HEK293 (cell line): ENCODE data around the gene SEC11A.

Experiments
- BCL11A ChIP-seq: fragments of 450-650 bp; formaldehyde crosslinking; IDR thresholded peaks from 2 replicates; pipeline ENCODE4 v1.5.1; 2016; ENCODE audit warnings: low read depth, missing biosample characterization, missing genetic modification characterization
- KLF1 ChIP-seq: fragments of 450-650 bp; formaldehyde crosslinking; IDR thresholded peaks from 2 replicates; pipeline ENCODE4 v1.5.1; 2016; ENCODE audit warnings: missing biosample characterization, missing genetic modification characterization
- SETDB1 ChIP-seq: IDR thresholded peaks from one replicate; pipeline ENCODE4 v1.6.1; 2017; ENCODE audit warnings: mild to moderate bottlenecking, low read length, moderate library complexity, mixed read lengths; ENCODE audit not compliant: insufficient read length
- SP2 ChIP-seq: fragments of 450-650 bp; formaldehyde crosslinking; IDR thresholded peaks from 2 replicates; pipeline ENCODE4 v1.5.1; 2016; ENCODE audit warnings: missing biosample characterization, missing genetic modification characterization
- SP3 ChIP-seq: fragments of 450-650 bp; formaldehyde crosslinking; IDR thresholded peaks from 2 replicates; pipeline ENCODE4 v1.5.1; 2016; ENCODE audit warnings: missing biosample characterization, missing genetic modification characterization
- SP7 ChIP-seq: fragments of 450-650 bp; formaldehyde crosslinking; IDR thresholded peaks from 2 replicates; pipeline ENCODE4 v1.5.1; 2016; ENCODE audit warnings: missing biosample characterization, missing genetic modification characterization
- YY1 ChIP-seq: fragments of 450-650 bp; formaldehyde crosslinking; IDR thresholded peaks from 2 replicates; pipeline ENCODE4 v1.5.1; 2018; ENCODE audit warnings: missing biosample characterization, missing genetic modification characterization
- ZBTB48 ChIP-seq: fragments of 450-650 bp; formaldehyde crosslinking; IDR thresholded peaks from 2 replicates; pipeline ENCODE4 v1.5.1; 2016; ENCODE audit warnings: missing biosample characterization, missing genetic modification characterization
- ZNF146 ChIP-seq: fragments of 450-650 bp; formaldehyde crosslinking; IDR thresholded peaks from 2 replicates; pipeline ENCODE4 v1.5.1; 2016; ENCODE audit warnings: missing biosample characterization, missing genetic modification characterization
- ZNF16 ChIP-seq: fragments of 450-650 bp; formaldehyde crosslinking; IDR thresholded peaks from 2 replicates; pipeline ENCODE4 v1.5.1; 2016; ENCODE audit warnings: low read depth, missing biosample characterization, missing genetic modification characterization
- ZNF169 ChIP-seq: fragments of 450-650 bp; formaldehyde crosslinking; IDR thresholded peaks from 2 replicates; pipeline ENCODE4 v1.5.1; 2016; ENCODE audit warnings: missing biosample characterization, missing genetic modification characterization
- ZNF23 ChIP-seq: fragments of 450-650 bp; formaldehyde crosslinking; IDR thresholded peaks from 2 replicates; pipeline ENCODE4 v1.5.1; 2016; ENCODE audit warnings: missing biosample characterization, missing genetic modification characterization, borderline replicate concordance
- ZNF391 ChIP-seq: fragments of 450-650 bp; formaldehyde crosslinking; IDR thresholded peaks from 2 replicates; pipeline ENCODE4 v1.5.1; 2016; ENCODE audit warnings: low read depth, missing biosample characterization, missing genetic modification characterization, borderline replicate concordance
- ZNF501 ChIP-seq: fragments of 450-650 bp; formaldehyde crosslinking; IDR thresholded peaks from 2 replicates; pipeline ENCODE4 v1.5.1; 2016; ENCODE audit warnings: missing biosample characterization, missing genetic modification characterization
- ZNF544 ChIP-seq: fragments of 450-650 bp; formaldehyde crosslinking; IDR thresholded peaks from 2 replicates; pipeline ENCODE4 v1.5.0; 2017; ENCODE audit warnings: missing biosample characterization, missing genetic modification characterization
- ZNF548 ChIP-seq: fragments of 450-650 bp; formaldehyde crosslinking; IDR thresholded peaks from 2 replicates; pipeline ENCODE4 v1.5.1; 2016; ENCODE audit warnings: missing biosample characterization, missing genetic modification characterization
- ZNF558 ChIP-seq: fragments of 450-650 bp; formaldehyde crosslinking; IDR thresholded peaks from 2 replicates; pipeline ENCODE4 v1.5.1; 2016; ENCODE audit warnings: missing biosample characterization, missing genetic modification characterization
- ZNF610 ChIP-seq: fragments of 450-650 bp; formaldehyde crosslinking; IDR thresholded peaks from 2 replicates; pipeline ENCODE4 v1.5.1; 2016; ENCODE audit warnings: missing biosample characterization, missing genetic modification characterization, borderline replicate concordance
- ZNF629 ChIP-seq: fragments of 450-650 bp; formaldehyde crosslinking; IDR thresholded peaks from 2 replicates; pipeline ENCODE4 v1.5.1; 2017; ENCODE audit warnings: missing biosample characterization, missing genetic modification characterization
- ZNF791 ChIP-seq: fragments of 450-650 bp; formaldehyde crosslinking; IDR thresholded peaks from 2 replicates; pipeline ENCODE4 v1.5.1; 2016; ENCODE audit warnings: missing biosample characterization, missing genetic modification characterization
- ZNF843 ChIP-seq: fragments of 450-650 bp; formaldehyde crosslinking; IDR thresholded peaks from 2 replicates; pipeline ENCODE4 v1.5.1; 2016; ENCODE audit warnings: missing biosample characterization, missing genetic modification characterization
- ZSCAN30 ChIP-seq: fragments of 450-650 bp; IDR thresholded peaks from 2 replicates; pipeline ENCODE4 v1.5.1; 2018; ENCODE audit warnings: missing biosample characterization, mild to moderate bottlenecking, missing genetic modification characterization, moderate library complexity
- TF ChIP-seq, protein P1 (sequence below): fragments of 450-650 bp; formaldehyde crosslinking; IDR thresholded peaks from 2 replicates; pipeline ENCODE4 v1.5.1; 2016; ENCODE audit warnings: missing biosample characterization, missing genetic modification characterization
- TF ChIP-seq, protein P2 (sequence below): fragments of 450-650 bp; formaldehyde crosslinking; IDR thresholded peaks from 2 replicates; pipeline ENCODE4 v1.5.1; 2016; ENCODE audit warnings: missing biosample characterization, missing genetic modification characterization
- TF ChIP-seq, protein P3 (sequence below): fragments of 450-650 bp; IDR thresholded peaks from 2 replicates; pipeline ENCODE4 v1.5.1; 2018; ENCODE audit warnings: missing biosample characterization, mild to moderate bottlenecking, missing genetic modification characterization
- TF ChIP-seq, protein P4 (sequence below): fragments of 450-650 bp; IDR thresholded peaks from 2 replicates; pipeline ENCODE4 v1.5.1; 2018; ENCODE audit warnings: missing biosample characterization, missing genetic modification characterization
- TF ChIP-seq, protein P5 (sequence below): fragments of 450-650 bp; formaldehyde crosslinking; IDR thresholded peaks from 2 replicates; pipeline ENCODE4 v1.5.1; 2016; ENCODE audit warnings: missing biosample characterization, missing genetic modification characterization
- TF ChIP-seq, protein P6 (sequence below): fragments of 450-650 bp; formaldehyde crosslinking; conservative IDR thresholded peaks from 2 replicates; pipeline ENCODE4 v1.5.1; 2016; ENCODE audit warnings: low read depth, missing biosample characterization, missing genetic modification characterization
- TF ChIP-seq, protein P7 (sequence below): fragments of 450-650 bp; formaldehyde crosslinking; IDR thresholded peaks from 2 replicates; pipeline ENCODE4 v1.5.1; 2016; ENCODE audit warnings: missing biosample characterization, missing genetic modification characterization

SEC11A gene

DNA sequence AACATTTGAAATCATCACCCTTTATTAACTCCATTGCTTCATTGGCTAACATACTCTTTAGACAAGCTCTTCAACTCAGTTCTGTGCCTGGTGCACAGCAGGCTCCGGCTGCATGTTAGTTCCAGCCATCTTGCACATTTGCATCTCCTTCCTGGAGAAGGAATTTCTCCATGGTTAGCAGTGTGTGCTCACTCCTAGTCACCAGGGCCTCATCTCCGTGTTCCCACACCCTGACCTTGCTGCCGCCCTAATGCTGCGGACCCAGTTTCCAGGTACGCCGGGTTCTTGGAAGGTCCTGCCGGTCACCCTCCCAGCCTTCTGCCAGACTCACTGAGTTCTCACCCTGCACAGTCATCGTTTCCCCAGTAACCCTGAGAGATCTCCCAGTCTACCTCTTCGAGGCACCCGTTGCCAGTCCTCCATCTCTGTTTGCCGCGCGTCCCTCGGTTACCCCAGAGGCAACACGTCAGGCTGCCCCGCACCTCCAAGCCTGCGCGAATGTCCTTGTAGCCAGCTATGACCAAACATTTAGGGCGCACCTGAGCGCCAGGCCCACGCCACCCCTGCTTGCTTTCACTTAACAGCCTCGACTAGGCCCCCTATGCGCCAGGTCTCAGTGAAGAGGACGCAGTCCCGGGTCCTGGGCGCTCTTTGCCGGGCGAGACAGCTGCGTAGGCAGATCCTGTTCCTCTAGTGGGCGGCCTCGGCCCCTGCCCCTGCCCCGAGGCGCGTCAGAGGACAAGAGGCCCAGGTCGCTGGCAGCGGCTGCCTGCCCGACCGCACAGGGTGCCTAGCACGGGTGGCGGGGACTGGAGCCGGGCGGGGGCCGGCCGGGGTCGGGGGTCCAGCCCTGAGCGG is 31.7 kb upstream of the SEC11A start (continued):
- TF ChIP-seq, protein P1, sequence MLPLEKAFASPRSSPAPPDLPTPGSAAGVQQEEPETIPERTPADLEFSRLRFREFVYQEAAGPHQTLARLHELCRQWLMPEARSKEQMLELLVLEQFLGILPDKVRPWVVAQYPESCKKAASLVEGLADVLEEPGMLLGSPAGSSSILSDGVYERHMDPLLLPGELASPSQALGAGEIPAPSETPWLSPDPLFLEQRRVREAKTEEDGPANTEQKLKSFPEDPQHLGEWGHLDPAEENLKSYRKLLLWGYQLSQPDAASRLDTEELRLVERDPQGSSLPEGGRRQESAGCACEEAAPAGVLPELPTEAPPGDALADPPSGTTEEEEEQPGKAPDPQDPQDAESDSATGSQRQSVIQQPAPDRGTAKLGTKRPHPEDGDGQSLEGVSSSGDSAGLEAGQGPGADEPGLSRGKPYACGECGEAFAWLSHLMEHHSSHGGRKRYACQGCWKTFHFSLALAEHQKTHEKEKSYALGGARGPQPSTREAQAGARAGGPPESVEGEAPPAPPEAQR = no peak
- TF ChIP-seq SP2 (no peak), ZNF843 (0 out of 2 replicates have a peak, but pooled peaks have one; percentile 20), ZNF791 (no peak), ZNF501 (tag by site-specific recombination) (peak; percentile 85), SETDB1 (no peak), BCL11A (peak; percentile 84; the same call in 1 of the 2 replicates), ZNF391 (tag by site-specific recombination) (peak; percentile 71; the same call in 1 of the 2 replicates), ZBTB48 (tag by site-specific recombination) (peak; percentile 71; the same call in 1 of the 2 replicates), YY1 (no peak), ZSCAN30 (tag by site-specific recombination) (peak; percentile 73), SP3 (tag by site-specific recombination) (0 out of 2 replicates have a peak, but pooled peaks have one; percentile 29), ZNF23 (tag by site-specific recombination) (no peak), ZNF146 (tag by site-specific recombination) (no peak), ZNF610 (tag by site-specific recombination) (no peak; the same call in 1 of the 2 replicates), ZNF558 (tag by site-specific recombination) (no peak), SP7 (tag by site-specific recombination) (peak; percentile 50), ZNF16 (tag by site-specific recombination) (no peak), ZNF548 (tag by site-specific recombination) (no peak), KLF1 (tag by site-specific recombination) (peak; percentile 30; the same call in 1 of the 2 replicates), ZNF544 (no peak), ZNF629 (tag by site-specific recombination) (0 out of 2 replicates have a peak, but pooled peaks have one; percentile 9), ZNF169 (tag by site-specific recombination) (no peak)
- TF ChIP-seq, protein P2, sequence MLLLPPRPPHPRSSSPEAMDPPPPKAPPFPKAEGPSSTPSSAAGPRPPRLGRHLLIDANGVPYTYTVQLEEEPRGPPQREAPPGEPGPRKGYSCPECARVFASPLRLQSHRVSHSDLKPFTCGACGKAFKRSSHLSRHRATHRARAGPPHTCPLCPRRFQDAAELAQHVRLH (tag by site-specific recombination) = no peak
- TF ChIP-seq, protein P3, sequence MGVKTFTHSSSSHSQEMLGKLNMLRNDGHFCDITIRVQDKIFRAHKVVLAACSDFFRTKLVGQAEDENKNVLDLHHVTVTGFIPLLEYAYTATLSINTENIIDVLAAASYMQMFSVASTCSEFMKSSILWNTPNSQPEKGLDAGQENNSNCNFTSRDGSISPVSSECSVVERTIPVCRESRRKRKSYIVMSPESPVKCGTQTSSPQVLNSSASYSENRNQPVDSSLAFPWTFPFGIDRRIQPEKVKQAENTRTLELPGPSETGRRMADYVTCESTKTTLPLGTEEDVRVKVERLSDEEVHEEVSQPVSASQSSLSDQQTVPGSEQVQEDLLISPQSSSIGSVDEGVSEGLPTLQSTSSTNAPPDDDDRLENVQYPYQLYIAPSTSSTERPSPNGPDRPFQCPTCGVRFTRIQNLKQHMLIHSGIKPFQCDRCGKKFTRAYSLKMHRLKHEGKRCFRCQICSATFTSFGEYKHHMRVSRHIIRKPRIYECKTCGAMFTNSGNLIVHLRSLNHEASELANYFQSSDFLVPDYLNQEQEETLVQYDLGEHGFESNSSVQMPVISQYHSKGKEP (tag by site-specific recombination) = no peak
- TF ChIP-seq, protein P4, sequence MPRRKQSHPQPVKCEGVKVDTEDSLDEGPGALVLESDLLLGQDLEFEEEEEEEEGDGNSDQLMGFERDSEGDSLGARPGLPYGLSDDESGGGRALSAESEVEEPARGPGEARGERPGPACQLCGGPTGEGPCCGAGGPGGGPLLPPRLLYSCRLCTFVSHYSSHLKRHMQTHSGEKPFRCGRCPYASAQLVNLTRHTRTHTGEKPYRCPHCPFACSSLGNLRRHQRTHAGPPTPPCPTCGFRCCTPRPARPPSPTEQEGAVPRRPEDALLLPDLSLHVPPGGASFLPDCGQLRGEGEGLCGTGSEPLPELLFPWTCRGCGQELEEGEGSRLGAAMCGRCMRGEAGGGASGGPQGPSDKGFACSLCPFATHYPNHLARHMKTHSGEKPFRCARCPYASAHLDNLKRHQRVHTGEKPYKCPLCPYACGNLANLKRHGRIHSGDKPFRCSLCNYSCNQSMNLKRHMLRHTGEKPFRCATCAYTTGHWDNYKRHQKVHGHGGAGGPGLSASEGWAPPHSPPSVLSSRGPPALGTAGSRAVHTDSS (tag by site-specific recombination) = no peak
- TF ChIP-seq, protein P5, sequence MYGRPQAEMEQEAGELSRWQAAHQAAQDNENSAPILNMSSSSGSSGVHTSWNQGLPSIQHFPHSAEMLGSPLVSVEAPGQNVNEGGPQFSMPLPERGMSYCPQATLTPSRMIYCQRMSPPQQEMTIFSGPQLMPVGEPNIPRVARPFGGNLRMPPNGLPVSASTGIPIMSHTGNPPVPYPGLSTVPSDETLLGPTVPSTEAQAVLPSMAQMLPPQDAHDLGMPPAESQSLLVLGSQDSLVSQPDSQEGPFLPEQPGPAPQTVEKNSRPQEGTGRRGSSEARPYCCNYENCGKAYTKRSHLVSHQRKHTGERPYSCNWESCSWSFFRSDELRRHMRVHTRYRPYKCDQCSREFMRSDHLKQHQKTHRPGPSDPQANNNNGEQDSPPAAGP = no peak
- TF ChIP-seq, protein P6, sequence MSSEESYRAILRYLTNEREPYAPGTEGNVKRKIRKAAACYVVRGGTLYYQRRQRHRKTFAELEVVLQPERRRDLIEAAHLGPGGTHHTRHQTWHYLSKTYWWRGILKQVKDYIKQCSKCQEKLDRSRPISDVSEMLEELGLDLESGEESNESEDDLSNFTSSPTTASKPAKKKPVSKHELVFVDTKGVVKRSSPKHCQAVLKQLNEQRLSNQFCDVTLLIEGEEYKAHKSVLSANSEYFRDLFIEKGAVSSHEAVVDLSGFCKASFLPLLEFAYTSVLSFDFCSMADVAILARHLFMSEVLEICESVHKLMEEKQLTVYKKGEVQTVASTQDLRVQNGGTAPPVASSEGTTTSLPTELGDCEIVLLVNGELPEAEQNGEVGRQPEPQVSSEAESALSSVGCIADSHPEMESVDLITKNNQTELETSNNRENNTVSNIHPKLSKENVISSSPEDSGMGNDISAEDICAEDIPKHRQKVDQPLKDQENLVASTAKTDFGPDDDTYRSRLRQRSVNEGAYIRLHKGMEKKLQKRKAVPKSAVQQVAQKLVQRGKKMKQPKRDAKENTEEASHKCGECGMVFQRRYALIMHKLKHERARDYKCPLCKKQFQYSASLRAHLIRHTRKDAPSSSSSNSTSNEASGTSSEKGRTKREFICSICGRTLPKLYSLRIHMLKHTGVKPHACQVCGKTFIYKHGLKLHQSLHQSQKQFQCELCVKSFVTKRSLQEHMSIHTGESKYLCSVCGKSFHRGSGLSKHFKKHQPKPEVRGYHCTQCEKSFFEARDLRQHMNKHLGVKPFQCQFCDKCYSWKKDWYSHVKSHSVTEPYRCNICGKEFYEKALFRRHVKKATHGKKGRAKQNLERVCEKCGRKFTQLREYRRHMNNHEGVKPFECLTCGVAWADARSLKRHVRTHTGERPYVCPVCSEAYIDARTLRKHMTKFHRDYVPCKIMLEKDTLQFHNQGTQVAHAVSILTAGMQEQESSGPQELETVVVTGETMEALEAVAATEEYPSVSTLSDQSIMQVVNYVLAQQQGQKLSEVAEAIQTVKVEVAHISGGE = peak; percentile 70
- TF ChIP-seq, protein P7, sequence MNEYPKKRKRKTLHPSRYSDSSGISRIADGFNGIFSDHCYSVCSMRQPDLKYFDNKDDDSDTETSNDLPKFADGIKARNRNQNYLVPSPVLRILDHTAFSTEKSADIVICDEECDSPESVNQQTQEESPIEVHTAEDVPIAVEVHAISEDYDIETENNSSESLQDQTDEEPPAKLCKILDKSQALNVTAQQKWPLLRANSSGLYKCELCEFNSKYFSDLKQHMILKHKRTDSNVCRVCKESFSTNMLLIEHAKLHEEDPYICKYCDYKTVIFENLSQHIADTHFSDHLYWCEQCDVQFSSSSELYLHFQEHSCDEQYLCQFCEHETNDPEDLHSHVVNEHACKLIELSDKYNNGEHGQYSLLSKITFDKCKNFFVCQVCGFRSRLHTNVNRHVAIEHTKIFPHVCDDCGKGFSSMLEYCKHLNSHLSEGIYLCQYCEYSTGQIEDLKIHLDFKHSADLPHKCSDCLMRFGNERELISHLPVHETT = no peak
